HepG2 (cell line): ENCODE measurements around the gene GK. TPM values are rescaled to one million over a fixed set of nuclear protein-coding genes. Genes with fewer than 3 reads are reported as not detected.

Experiments
- ARNT2 ChIP-seq: sonication (generic); formaldehyde crosslinking; IDR thresholded peaks from 2 replicates; pipeline ENCODE4 v1.8.0; 2022; ENCODE audit warnings: mild to moderate bottlenecking, low read depth, missing genetic modification reagents, moderate library complexity
- DMTF1 ChIP-seq: sonication (generic); formaldehyde crosslinking; IDR thresholded peaks from 2 replicates; pipeline ENCODE4 v1.4.0; 2020; ENCODE audit warnings: mild to moderate bottlenecking, missing genetic modification reagents
- HNRNPL ChIP-seq: fragments of 200-400 bp; formaldehyde crosslinking; IDR thresholded peaks from 2 replicates; pipeline ENCODE4 v1.6.1; 2017; ENCODE audit warnings: mild to moderate bottlenecking, low read depth, low read length
- ISL2 ChIP-seq: sonication (generic); formaldehyde crosslinking; IDR thresholded peaks from 2 replicates; pipeline ENCODE4 v1.5.0; 2020; ENCODE audit warnings: missing genetic modification reagents
- NFRKB ChIP-seq: fragments of 450-650 bp; IDR thresholded peaks from 2 replicates; pipeline ENCODE4 v1.6.1; 2017
- ONECUT2 ChIP-seq: sonication (generic); formaldehyde crosslinking; IDR thresholded peaks from 2 replicates; pipeline ENCODE4 v1.4.0; 2020; ENCODE audit warnings: missing genetic modification reagents
- SIX4 ChIP-seq: sonication (generic); formaldehyde crosslinking; IDR thresholded peaks from 2 replicates; pipeline ENCODE4 v1.4.0; 2020; ENCODE audit warnings: missing genetic modification reagents
- ZBED4 ChIP-seq: sonication (generic); formaldehyde crosslinking; IDR thresholded peaks from 2 replicates; pipeline ENCODE4 v1.4.0; 2020; ENCODE audit warnings: missing genetic modification reagents, borderline replicate concordance
- ZNF256 ChIP-seq: sonication (generic); formaldehyde crosslinking; conservative IDR thresholded peaks from 2 replicates; pipeline ENCODE4 v1.4.0; 2020; ENCODE audit warnings: missing genetic modification reagents
- ZNF652 ChIP-seq: IDR thresholded peaks from 2 replicates; pipeline ENCODE4 v1.6.1; 2016; ENCODE audit warnings: low read depth, borderline replicate concordance
- ZNF672 ChIP-seq: sonication (generic); formaldehyde crosslinking; IDR thresholded peaks from 2 replicates; pipeline ENCODE4 v1.8.1; 2022; ENCODE audit warnings: missing genetic modification reagents
- ZNF674 ChIP-seq: sonication (generic); formaldehyde crosslinking; IDR thresholded peaks from 2 replicates; pipeline ENCODE4 v1.5.0; 2020; ENCODE audit warnings: low read depth, mild to moderate bottlenecking, missing genetic modification reagents
- ZNF7 ChIP-seq: IDR thresholded peaks from 2 replicates; pipeline ENCODE4 v1.6.1; 2016; ENCODE audit warnings: missing biosample characterization, missing genetic modification reagents
- polyA plus RNA-seq, 8 experiments: library from polyadenylated mRNA; depleted of rRNA in 3 of 8; stranded (reverse) in 7 of 8; unstranded in 1 of 8; fragments of >200 nt; fragmentation: Illumina TruSeq in 4 of 8; extraction: Trizol in 4 of 8; gene quantifications; 2 replicates each; pipeline versions ENCODE4 v1.2.1 to v1.2.3, GENCODE V29; 2011 to 2016; ENCODE audit warnings: low read depth in 4 of 8, missing spikeins in 1 of 8, mixed read lengths in 1 of 8; ENCODE audit not compliant: insufficient read depth in 1 of 8
- total RNA-seq, 5 experiments: library from RNA; depleted of rRNA; stranded (reverse); fragments of >200 nt; fragmentation: Illumina TruSeq; extraction: Trizol; gene quantifications; 2 replicates each; pipeline ENCODE4 v1.2.3, GENCODE V29; 2016; ENCODE audit warnings: low read depth in 1 of 5
- TF ChIP-seq, protein P1 (sequence below): sonication (generic); formaldehyde crosslinking; IDR thresholded peaks from 2 replicates; pipeline ENCODE4 v1.4.0; 2020; ENCODE audit warnings: missing genetic modification reagents, mild to moderate bottlenecking, borderline replicate concordance
- TF ChIP-seq, protein P2 (sequence below): sonication (generic); formaldehyde crosslinking; IDR thresholded peaks from 2 replicates; pipeline ENCODE4 v1.8.1; 2023; ENCODE audit warnings: mild to moderate bottlenecking, missing genetic modification reagents
- TF ChIP-seq, protein P3 (sequence below): sonication (generic); IDR thresholded peaks from 2 replicates; pipeline ENCODE4 v1.6.1; 2016; ENCODE audit warnings: low read depth, borderline replicate concordance

GK gene
- total and polyA plus RNA-seq, 2 of the 13 experiments (the other 11 are each of a cell fraction or from before 2014, with no cell fraction given): 64.2 to 265 TPM

GRCh38 chrX:30627818-30628652, 25.2 kb upstream of the GK start (continued):
- TF ChIP-seq DMTF1: no peak
- no peak for TF ChIP-seq ARNT2 (CRISPR knock-in tag)
- peak; percentile 66; the same call in 1 of the 2 replicates for TF ChIP-seq SIX4 (CRISPR knock-in tag)
- no peak for TF ChIP-seq ZNF674 (CRISPR knock-in tag)
- TF ChIP-seq ZNF256: no peak
- no peak for TF ChIP-seq ZBED4 (CRISPR knock-in tag)
- TF ChIP-seq, protein P1, sequence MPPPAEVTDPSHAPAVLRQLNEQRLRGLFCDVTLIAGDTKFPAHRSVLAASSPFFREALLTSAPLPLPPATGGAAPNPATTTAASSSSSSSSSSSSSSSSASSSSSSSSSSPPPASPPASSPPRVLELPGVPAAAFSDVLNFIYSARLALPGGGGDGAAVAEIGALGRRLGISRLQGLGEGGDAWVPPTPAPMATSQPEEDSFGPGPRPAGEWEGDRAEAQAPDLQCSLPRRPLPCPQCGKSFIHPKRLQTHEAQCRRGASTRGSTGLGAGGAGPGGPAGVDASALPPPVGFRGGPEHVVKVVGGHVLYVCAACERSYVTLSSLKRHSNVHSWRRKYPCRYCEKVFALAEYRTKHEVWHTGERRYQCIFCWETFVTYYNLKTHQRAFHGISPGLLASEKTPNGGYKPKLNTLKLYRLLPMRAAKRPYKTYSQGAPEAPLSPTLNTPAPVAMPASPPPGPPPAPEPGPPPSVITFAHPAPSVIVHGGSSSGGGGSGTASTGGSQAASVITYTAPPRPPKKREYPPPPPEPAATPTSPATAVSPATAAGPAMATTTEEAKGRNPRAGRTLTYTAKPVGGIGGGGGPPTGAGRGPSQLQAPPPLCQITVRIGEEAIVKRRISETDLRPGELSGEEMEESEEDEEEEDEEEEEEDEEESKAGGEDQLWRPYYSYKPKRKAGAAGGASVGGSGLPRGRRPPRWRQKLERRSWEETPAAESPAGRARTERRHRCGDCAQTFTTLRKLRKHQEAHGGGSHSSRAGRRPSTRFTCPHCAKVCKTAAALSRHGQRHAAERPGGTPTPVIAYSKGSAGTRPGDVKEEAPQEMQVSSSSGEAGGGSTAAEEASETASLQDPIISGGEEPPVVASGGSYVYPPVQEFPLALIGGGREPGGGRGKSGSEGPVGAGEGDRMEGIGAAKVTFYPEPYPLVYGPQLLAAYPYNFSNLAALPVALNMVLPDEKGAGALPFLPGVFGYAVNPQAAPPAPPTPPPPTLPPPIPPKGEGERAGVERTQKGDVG (CRISPR knock-in tag): no peak
- no peak; the same call in 1 of the 2 replicates for TF ChIP-seq ZNF652
- TF ChIP-seq HNRNPL: no peak
- TF ChIP-seq ZNF7 (CRISPR knock-in tag): no peak
- peak; percentile 94 for TF ChIP-seq ISL2 (CRISPR knock-in tag)
- no peak for TF ChIP-seq ZNF672 (CRISPR knock-in tag)
- peak; percentile 61; the same call in 1 of the 2 replicates for TF ChIP-seq ONECUT2
- TF ChIP-seq, protein P2, sequence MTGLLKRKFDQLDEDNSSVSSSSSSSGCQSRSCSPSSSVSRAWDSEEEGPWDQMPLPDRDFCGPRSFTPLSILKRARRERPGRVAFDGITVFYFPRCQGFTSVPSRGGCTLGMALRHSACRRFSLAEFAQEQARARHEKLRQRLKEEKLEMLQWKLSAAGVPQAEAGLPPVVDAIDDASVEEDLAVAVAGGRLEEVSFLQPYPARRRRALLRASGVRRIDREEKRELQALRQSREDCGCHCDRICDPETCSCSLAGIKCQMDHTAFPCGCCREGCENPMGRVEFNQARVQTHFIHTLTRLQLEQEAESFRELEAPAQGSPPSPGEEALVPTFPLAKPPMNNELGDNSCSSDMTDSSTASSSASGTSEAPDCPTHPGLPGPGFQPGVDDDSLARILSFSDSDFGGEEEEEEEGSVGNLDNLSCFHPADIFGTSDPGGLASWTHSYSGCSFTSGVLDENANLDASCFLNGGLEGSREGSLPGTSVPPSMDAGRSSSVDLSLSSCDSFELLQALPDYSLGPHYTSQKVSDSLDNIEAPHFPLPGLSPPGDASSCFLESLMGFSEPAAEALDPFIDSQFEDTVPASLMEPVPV (CRISPR knock-in tag): no peak
- no peak for TF ChIP-seq NFRKB
- TF ChIP-seq, protein P3, sequence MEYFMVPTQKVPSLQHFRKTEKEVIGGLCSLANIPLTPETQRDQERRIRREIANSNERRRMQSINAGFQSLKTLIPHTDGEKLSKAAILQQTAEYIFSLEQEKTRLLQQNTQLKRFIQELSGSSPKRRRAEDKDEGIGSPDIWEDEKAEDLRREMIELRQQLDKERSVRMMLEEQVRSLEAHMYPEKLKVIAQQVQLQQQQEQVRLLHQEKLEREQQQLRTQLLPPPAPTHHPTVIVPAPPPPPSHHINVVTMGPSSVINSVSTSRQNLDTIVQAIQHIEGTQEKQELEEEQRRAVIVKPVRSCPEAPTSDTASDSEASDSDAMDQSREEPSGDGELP: peak; percentile 11; the same call in 1 of the 2 replicates
